ENCODE measurements around the gene GTF3C1. TPM values are rescaled to one million over a fixed set of nuclear protein-coding genes. Genes with fewer than 3 reads are reported as not detected.

GTF3C1 gene
- total and polyA plus RNA-seq, 2 donors (not counting 1 experiment from before 2014, with no cell fraction given) = 31.2 to 49.6 TPM

DNA sequence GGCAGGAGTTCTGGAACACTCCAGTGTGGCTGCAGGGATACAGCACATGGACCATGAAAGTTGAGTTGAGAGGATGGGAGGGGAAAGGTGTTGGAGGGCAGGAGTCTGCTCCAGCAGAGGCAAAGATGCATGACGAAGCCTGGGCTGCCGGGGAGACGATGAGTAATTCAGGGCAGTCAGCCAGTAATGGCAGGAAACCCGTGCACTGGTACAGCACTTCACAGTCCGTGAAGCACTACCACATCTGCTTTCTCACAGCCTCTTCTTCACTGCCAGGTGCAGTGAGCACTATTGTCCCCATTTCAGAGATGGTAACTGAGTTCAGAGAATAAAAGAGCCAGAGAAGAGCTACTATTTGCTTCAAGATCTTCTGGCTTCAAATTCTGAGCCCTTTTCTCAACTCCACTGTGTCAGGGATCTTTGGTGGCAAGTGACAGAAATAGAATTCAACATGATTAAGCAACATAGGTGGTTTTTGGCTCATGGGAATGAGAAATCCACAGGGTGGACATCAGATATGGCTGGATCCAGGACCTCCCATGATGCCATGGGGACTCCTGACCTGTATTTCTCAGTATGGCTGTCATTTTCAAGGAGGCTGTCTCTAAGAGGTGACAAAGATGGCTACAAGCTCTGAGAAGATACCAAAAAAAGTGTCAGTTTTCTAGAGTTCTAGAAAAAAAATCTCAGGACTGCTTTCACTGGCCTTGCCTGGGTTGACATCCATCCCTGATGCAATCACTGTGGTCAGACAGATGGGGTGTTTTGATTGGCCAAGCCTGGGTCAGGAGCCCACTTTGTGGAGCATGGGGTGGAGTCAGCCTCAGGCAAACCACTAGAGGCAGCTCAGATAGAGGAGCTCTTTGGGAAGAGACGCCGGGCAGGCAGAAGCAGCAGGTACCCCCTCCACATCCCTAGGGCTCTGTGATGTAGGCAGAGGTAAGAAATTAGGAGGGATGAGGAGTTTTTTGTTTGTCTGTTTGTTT is 123.0 kb downstream of the GTF3C1 start:
- no peak overlapping the region for H2AFZ ChIP-seq (ENCODE audit: insufficient read depth, low read depth, low read length, poor library complexity, severe bottlenecking)
- intact Hi-C loops (cut with micrococcal nuclease) = loop anchor here (1.0 kb wide), 3 partner anchors 23 to 59 kb away; no protein-coding TSS in a partner anchor
- peaks cover 68% of the 10 kb centered on the region for H3K4me1 Mint-ChIP-seq

More for the DNA sequence above, 123.0 kb downstream of the GTF3C1 start:
- 0% methylated on average over 4 of the region's 7 CpGs for WGBS (ENCODE audit: insufficient coverage)
- H3K9me3 Mint-ChIP-seq (ENCODE audit: insufficient read depth) = peaks cover 10% of the 10 kb centered on the region
- Histone ChIP-seq H3K27me3 (replicated peaks in 1 of 4; ENCODE audit: control extremely low read depth in 1 of 4, control insufficient read depth in 3 of 4, insufficient read depth in 4 of 4, low read length in 3 of 4) (no peaks in the 10 kb centered on the region), H3K4me2 (replicated peaks; ENCODE audit: low read depth, low read length, poor library complexity, severe bottlenecking) (peak overlapping the region; percentile 56), H3K9me3 (ENCODE audit: control extremely low read depth in 1 of 3, control insufficient read depth in 2 of 3, insufficient read depth in 1 of 3, low read length in 2 of 3) (peaks cover 0 to 16% (median 6%) of the 10 kb centered on the region in 3 donors), H3K36me3 (replicated peaks in 1 of 2; ENCODE audit: control extremely low read depth in 1 of 2, control insufficient read depth in 1 of 2, extremely low read depth in 1 of 2, insufficient read depth in 2 of 2, low read length in 1 of 2) (peaks cover 0 to 40% of the 10 kb centered on the region in 2 experiments), H4K20me1 (ENCODE audit: control insufficient read depth, insufficient read depth, low read length, poor library complexity, severe bottlenecking) (peaks cover 56% of the 10 kb centered on the region), H3K4me1 (ENCODE audit: control insufficient read depth in 2 of 2, insufficient read depth in 2 of 2, low read length in 2 of 2) (peaks cover 62 to 76% of the 10 kb centered on the region in 2 donors), H3K79me2 (ENCODE audit: control insufficient read depth, insufficient read depth, low read length) (peaks cover 98% of the 10 kb centered on the region), H3K4me3 (ENCODE audit: control extremely low read depth in 1 of 5, extremely low read depth in 1 of 5, insufficient read depth in 1 of 5, low read depth in 2 of 5, low read length in 4 of 5) (no peak overlapping the region), H3K9ac (ENCODE audit: low read length) (peak overlapping the region; percentile 9), H3K27ac (ENCODE audit: low read length in 2 of 2) (peak overlapping the region; percentile 74 to 83)
- TF ChIP-seq, protein P1, sequence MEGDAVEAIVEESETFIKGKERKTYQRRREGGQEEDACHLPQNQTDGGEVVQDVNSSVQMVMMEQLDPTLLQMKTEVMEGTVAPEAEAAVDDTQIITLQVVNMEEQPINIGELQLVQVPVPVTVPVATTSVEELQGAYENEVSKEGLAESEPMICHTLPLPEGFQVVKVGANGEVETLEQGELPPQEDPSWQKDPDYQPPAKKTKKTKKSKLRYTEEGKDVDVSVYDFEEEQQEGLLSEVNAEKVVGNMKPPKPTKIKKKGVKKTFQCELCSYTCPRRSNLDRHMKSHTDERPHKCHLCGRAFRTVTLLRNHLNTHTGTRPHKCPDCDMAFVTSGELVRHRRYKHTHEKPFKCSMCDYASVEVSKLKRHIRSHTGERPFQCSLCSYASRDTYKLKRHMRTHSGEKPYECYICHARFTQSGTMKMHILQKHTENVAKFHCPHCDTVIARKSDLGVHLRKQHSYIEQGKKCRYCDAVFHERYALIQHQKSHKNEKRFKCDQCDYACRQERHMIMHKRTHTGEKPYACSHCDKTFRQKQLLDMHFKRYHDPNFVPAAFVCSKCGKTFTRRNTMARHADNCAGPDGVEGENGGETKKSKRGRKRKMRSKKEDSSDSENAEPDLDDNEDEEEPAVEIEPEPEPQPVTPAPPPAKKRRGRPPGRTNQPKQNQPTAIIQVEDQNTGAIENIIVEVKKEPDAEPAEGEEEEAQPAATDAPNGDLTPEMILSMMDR (IDR thresholded peaks at IDR 0.05) = no peak
- no peak for TF ChIP-seq EZH2 (IDR thresholded peaks at IDR 0.05; ENCODE audit: borderline replicate concordance, insufficient read depth, low read depth, low read length, poor library complexity, severe bottlenecking)
- peak overlapping the region; percentile 68 for H3K4me3 Mint-ChIP-seq
- ChIA-PET POLR2A (interaction anchor here (1.0 to 2.7 kb wide), 3 partner anchors 23 to 28 kb away, joined by 3 to 12 read pairs (median 3); partner anchors contain the start of gene IL21R), CTCF (interaction anchor here (0.7 to 2.7 kb wide), 12 partner anchors 19 to 754 kb away, joined by 3 to 17 read pairs (median 4); no protein-coding TSS in a partner anchor)
- ATAC-seq (ENCODE audit: low read depth) = peak; percentile 94
- peaks cover 4% of the 10 kb centered on the region for H3K27me3 Mint-ChIP-seq
- peak overlapping the region; percentile 91 for H3K27ac Mint-ChIP-seq
- DNase-seq = peak; percentile 89
